HK-2 (cell line): Measurements from ENCODE around the gene KDM5B.
A peak's percentile ranks its signal among the peaks of the same experiment; 100 is the strongest.
"Not testable (repeated sequence)": the region's sequence is repeated elsewhere in the genome, so short reads cannot be mapped to it uniquely, and the experiment has no call there.

Experiments used
- DNase-seq: peaks from one replicate; pipeline ENCODE4 v3.0.0-alpha.2; 2018; ENCODE audit not compliant: unreplicated experiment

Gene KDM5B

GRCh38 chr1:202807926-202808757 lies at the start of gene KDM5B:
KDM5B (minus strand) TSS chr1:202808421; CDS start chr1:202808305, 116 bp downstream.
- DNase-seq, result peak; percentile 70

DNA sequence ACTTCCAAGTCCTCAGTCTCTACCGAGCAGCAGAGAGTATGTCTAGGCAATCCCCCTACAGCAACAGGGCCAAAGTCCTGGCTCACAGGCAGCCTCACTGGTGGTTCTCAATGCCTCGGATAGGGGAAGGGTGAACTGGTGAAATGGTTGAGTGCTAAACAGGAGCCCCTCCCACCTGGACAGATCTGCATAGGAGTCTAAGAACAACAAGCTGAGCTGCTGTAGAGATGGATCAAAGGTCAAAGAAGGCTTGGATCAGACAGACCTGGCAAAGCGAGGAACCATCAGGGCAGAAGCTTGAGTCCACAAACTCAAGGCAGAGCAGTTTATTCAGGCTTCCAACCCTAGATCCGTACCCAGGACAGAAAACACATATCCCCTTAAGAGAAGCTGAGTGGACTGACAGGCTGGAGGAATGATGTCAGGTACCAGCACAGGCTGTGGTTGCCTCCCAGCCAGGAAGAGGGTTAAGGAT lies 49.0 kb upstream of the KDM5B start:
- DNase-seq, result no peak

DNA sequence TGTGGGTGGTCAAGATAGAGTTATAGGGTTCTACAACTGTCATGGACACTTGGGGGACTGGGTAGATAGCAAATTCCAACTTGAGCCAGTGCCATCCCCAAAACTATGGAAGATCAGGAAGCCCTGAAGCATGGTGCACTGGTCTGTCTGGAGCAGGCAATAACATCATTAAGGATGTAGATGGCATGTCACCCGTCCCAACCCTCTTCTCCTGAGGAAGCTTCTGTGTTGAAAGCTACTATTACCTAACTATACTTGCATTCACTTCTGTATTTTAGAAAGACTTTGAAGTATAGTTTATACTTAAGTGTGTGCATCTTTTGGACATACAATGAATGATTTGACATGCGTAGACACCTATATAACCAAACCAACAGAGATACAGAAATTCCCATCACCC lies 47.8 kb upstream of the KDM5B start:
- DNase-seq, result no peak

- DNase-seq, result no peak
Measured at GRCh38 chr1:202854787-202855186, 46.6 kb upstream of the KDM5B start.

- peak; percentile 44 for DNase-seq
Measured at GRCh38 chr1:202852163-202852904, 44.1 kb upstream of the KDM5B start.

- DNase-seq, result no peak
Measured at GRCh38 chr1:202850593-202851362, 42.6 kb upstream of the KDM5B start.

GRCh38 chr1:202848191-202848542 lies 39.9 kb upstream of the KDM5B start:
- no peak for DNase-seq

DNA sequence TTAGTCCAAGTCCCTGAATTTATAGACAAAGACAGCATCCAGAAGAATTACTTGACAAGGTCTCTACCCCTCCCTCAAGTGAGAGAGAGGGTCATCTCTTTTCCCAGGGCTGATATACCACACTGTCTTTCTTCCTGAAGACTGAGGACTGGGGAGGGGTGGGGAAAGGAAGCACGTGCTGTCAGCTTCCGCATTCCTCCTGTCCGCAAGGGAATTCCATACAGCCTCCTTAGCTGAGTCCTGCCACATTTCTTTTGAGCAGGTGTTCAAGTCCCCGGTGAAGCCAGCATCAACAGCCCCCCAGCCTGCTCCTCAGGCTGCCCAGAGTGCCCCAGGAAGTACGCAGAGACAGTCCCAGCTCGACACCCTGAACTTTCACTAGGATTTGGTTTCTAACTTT lies 36.7 kb upstream of the KDM5B start:
- no peak for DNase-seq

DNA sequence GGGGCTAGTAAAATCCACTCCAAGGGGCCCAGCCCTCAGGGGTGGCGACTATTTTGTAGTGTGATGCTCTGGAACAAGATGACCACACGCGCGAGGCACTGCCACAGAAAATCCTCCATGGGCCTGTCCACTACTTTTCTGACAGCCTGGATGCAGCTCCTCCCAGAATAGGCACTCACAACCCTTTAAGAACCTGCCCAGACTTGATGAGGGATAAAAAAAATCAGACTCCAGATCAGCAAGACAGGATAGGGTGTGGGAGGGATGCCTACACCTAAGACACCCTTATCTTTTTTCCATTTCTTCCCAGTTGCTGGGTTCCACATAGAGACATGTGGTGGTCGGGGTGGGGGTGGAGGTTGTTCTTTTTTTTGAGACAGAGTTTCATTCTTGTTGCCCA lies 36.0 kb upstream of the KDM5B start:
- DNase-seq, result no peak

DNA sequence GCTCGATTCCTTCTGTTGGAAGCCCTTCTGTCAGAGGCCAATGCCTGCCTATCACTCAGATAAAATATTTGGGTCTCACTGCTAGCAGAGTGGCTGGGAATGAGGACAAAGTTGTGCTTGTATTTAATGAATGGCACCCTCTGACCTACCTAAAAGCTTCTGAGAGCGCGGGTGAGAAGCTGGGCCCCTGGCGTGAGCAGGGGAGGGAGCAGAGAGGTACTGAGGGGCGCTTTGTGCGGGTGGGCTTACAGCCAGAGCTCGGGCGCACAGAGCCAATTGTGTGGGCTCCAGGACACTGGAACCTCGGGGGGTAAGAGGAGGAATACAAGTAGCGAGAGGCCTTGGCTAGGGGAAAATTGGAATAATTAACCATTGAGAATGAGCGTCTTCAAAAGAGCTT lies 34.9 kb upstream of the KDM5B start:
- DNase-seq, result no peak

DNA sequence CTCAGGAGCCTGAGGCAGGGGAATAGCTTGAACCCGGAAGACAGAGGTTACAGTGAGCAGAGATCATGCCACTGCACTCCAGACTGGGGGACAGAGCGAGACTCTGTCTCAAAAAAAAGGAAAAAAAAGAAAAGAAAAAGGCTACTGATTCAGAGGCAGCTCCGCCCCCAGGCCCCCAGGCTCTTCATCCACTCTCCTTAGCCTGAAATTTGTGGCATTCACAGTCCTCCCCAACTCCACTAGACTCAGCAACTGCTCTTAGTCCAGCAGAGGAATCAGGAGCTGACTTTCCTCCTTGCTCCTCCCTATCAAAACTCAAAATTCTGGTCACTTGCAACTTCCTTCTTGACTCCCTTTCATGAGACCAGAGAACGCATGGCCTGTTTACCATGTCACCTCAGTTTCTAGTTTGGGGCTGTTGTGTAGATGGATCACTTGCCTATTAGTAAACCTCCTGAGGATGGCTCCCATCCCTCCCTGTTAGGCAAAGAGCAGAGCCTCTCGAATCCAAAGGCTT lies 29.6 kb upstream of the KDM5B start:
- DNase-seq, result no peak

DNA sequence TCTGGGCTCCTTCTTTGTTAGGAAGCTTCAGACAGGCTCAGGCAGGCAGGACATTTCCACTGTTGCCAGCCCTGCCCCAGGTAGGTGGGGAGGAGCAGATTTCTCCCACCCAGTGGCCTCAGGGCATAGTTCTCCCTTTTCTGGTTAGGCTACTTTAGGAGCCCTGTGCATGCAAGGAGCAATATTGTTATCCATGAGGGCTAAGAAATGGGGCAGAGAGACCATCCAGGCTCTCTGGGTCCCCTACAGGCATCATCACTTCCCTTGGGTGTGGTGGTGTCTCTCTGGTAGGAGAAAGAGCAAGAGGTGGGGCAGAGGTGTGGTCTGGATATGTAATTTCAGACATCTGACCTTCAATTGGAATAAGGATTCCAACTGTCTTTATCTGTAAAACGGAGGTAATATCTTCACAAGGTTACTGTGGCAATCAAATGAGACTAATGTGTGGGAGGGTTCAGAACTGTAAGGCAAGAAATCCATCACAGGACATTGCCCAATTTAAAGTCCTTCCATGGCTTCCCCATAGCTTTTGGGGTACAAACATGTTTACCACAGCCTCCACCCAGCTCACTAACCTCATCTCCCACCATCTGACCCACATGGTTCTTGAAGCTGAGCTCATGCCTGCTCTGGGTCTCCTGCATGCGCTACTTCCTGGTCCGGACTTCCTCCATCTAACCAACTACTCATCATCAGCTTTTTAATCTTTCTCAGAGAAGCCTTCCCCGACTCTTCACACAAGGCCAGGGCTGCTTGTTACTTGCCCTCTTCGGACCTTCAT lies 28.6 kb upstream of the KDM5B start:
- no peak for DNase-seq

GRCh38 chr1:202835548-202836072 lies 27.4 kb upstream of the KDM5B start:
- no peak for DNase-seq

- no peak for DNase-seq
Measured at GRCh38 chr1:202834771-202835547, 26.7 kb upstream of the KDM5B start.

DNA sequence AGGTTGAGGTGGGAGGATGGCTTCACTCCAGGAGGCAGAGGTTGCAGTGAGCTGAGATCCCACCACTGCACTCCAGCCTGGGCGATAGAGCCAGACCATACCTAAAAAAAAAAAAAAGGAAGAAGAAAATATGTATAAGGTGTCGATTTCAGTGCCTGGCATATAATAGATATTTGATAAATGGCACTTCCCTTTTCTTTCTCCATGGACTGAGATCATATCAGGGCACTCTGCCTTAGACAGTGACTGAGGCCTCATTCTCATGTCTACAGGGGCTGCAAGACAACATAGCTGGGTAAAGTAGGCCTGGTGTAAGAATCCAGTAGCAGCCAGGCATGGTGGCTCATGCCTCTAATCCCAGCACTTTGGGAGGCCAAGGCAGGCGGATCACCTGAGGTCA lies 23.7 kb upstream of the KDM5B start:
- no peak for DNase-seq

DNA sequence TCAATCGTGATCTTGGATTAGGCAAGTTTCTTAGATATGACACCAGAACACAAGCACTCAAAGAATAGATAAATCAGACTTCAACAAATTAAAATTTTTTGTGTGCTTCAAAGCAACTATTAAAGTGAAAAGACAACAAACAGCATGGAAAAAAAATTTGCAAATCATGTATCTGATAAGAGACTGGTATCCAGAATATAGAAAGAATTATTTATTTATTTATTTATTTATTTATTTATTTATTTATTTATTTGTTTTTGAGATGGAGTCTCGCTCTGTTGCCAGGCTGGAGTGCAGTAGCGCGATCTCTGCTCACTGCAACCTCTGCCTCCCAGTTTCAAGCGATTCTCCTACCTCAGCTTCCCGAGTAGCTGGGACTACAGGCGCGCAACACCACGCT lies 21.0 kb upstream of the KDM5B start:
- not testable (repeated sequence) for DNase-seq

- DNase-seq, result no peak
Measured at GRCh38 chr1:202825748-202826147, 17.5 kb upstream of the KDM5B start.

DNA sequence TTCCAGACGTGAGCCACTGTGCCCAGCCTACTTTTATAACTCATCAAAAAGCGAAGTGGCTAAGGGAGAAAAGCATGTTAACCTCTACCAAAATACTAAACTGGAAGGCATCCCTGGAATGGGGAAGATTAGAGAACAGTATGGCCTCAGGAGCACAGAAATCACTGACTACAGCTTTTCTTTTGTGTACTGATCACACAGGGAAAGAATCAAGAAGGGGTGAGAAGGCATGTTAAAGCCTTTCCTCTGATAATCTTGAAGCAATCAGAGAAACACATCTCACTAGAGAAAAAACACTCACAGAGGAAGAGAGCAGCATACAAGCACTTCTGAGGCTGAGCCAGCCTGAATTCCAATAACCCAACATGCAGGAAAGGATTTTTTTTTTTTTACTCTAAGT lies 13.2 kb upstream of the KDM5B start:
- DNase-seq, result no peak

DNA sequence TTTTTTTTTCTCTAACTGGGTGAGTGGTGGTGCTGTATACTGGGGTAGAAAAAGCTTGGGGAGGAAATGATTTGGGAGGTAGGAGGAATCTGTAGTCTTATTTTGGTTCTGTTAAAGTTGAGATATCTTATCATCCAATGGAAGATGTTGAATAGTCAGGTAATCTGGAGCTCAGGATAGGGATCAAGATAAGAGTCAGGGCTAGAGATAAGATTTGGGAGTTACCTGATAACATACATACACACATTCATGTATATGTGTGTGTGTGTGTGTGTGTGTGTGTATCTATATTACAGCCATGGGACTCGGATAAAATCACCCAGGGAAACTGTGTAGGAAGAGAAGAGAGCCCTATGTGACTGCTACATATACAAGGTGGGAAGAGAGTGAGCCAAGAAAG lies 10.6 kb upstream of the KDM5B start:
- DNase-seq, result no peak

- no peak for DNase-seq
Measured at GRCh38 chr1:202815120-202815519, 6.9 kb upstream of the KDM5B start.
